Measurements from ENCODE around the gene APBB2.

Gene APBB2

DNA sequence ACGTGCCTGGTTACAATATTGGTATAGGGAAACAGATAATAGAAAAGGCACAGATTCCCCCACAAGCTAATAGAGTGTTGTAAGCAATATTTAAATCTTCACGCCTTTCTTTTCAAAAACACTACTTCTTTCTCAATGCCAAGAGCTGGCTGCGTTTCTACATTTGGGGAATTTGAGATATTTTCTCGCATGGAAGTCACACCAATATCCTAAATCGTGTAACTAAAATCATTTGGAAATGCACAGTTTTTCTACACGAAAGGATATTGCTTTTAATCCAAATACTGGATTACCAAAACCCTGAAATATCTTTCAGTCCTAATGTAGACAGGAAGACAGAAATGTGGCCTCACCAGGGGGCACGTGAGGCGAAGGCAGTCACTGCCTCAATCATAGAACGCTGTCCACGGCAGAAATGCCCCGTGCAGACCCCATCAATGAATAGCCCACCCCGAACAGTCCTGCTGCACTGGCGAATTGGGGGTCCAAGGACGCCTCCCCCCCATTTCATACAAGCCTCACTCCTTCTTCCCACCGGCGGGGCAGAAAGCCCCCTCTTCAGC, 358.0 kb downstream of the APBB2 start:
- DNase-seq (ENCODE audit: low spot score): no peak

DNA sequence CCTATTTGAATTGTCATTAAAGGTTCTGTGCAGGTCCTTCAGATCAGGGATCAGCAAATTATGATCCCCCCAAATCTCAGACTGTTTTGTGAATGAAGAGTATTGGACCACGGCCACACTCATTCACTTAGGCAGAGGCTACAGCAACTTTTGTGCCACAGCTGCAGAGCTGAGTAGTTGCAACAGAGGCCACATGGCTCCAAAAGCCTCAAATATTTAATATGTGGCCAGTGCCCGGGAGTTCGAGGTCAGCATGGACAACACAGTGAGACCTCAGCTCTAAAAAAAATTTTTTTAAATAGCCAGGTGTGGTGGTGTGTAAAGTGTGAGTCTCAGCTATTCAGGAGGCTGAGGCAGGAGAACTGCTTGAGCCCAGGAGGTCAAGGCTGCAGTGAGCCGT, 363.8 kb downstream of the APBB2 start:
- no peak for DNase-seq (ENCODE audit: low spot score)

DNA sequence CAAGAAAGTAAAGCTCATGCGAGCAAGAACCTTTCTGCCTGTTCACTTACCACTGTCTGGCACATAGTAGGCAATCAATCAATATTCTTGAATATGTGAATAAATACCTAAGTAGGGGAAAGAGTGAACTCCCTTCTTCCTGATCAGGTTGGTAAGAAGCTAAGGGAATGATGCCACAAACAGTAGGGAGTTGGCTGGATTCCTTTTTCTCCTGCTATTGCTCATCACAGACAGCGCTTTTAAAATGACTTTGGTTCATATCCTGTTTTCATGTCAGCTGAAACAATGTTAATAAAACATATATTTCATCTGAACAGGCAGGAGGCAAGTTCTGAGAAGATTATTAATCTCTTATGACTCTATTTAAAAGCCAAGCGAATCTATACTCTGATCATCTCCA, 365.4 kb downstream of the APBB2 start:
- DNase-seq (ENCODE audit: low spot score): no peak

DNA sequence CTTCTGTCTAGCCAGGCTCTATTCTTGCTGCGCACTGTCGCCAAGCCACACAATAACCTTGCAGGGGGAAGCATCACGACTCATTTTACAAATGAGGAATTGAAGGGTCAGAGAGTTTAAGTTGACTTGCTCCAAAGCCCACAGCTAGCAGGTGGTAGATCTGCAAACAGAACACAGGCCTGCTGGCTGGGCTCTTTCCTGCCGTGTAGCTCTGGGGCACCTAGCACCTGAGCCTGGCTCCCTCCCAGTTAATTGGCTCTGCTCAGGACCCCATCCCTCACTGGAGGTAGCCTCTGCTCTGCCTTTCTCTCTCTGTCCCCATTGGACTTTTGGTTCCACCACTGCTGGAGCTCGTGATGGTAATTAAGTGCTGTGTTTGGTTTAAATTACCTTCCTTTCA, 366.1 kb downstream of the APBB2 start:
- DNase-seq (ENCODE audit: low spot score): no peak

DNA sequence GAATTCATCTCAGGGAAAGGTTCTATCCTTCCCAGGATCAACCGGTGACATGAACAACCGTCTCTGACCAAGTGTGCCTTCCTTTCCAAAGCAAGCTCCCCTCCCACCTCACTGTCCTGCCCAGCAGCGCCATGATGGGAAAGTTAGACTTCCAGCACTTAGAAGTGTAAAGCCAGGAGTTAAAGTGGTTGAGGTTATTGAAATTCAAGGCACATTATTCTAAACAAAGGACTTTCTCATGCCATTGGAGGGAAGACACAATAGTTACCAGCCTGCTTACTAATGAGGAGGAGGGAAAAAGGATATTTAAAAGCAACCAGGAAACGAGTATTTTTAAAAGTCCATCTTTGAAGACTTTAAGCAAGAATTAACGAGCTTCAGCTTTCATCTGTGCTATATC, 367.8 kb downstream of the APBB2 start:
- no peak for DNase-seq (ENCODE audit: low spot score)

DNA sequence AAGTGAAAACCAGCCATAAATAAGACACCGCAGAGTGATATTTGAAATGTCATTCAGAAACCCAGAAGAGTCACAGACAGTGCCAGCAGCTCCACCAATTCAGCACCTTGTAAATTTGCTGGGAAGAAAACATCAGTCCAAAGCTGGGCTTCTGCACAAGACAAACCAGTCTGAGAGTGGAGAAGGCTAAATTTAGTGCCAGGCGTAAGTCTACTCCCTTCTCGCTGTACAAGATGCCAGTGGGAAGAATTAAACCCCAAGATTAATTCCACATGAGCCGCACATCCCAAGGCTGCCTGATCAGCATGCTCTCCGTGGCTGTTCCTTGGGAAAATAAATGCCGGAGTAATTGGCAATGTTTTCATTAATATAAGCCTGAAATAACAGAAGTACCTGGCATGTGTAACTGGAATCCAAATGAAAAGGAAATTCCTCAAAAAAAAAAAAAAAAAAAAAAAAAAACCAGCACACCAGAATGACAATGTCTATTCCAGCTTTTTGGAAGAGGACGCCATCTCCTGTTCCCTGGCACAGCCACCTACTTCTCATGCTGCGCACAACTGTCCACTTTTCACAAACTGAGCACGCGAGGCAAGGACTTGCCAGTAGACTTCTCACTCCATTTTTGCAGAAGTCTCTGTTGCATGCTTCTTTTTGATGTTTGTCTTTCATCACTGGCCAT, 369.0 kb downstream of the APBB2 start:
- no peak for DNase-seq (ENCODE audit: low spot score)

DNA sequence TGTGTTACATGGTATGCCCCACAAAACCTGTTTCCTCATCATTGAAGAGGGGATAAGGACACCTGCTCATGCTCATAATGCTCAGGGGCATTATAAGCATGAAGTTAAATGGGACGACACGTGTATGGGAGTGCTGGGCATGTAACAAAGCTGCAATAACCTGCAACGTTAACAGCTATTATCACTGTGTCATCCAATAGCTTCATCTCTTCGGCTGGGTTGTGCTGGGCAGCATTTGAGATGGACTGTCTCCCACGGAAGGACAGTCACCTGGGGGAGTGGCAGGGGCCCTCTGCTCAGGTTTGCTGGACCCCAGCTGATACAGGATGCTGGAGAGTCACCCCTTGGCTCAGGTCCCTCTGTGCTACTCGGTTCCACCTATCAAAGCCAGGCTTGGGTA, 370.1 kb downstream of the APBB2 start:
- DNase-seq (ENCODE audit: low spot score): no peak

DNA sequence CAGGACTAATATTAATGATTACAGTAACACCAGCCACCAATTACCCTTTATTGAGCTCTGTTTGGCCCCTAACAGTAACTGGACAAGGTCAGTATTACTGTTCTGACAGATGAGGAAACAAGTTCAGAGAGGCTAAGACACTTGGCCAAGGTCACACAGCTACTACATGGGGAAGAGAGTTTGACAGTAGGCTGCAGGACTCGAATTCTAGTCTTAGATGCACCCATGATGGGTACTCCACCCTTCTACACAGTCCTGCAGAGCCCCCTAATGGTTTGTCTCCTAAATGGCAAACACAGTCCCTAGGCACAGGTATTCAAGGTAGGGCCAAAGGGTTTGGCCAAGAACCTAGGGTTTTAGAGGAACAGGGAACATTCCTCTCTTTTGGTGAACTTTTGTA, 370.6 kb downstream of the APBB2 start:
- DNase-seq (ENCODE audit: low spot score): no peak

DNA sequence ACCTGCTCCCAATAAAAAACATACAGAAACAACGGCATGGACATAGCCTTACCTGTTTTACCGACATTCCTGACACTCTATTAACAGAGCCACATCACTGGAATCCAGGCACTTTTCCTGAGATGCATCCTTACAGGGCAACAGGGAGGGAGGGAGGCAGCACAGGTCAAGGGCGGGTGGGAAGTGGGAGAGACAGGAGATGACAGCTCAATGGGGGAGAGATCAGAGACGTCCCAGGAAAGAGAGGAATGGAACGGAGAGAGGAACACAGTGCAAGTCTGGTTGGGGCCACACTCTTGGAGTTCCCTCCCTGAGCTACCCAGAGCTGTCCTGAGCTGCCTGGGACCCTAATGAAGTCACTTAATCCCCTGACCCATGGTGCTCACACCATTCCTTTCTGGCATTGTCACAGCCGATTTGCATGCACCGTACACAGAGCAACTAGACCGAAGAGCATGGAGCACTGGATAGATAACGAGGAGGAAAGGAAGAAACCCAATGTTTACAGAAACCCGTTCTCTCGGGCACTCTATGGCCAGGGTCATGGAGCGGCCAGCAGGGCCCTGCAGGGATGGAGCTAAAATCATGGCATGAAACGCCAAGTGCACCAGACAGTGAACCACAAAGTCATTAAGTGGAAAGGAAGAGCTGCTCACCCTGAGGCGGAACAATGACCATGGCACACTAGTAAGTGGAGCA, 371.5 kb downstream of the APBB2 start:
- DNase-seq (ENCODE audit: low spot score): no peak

DNA sequence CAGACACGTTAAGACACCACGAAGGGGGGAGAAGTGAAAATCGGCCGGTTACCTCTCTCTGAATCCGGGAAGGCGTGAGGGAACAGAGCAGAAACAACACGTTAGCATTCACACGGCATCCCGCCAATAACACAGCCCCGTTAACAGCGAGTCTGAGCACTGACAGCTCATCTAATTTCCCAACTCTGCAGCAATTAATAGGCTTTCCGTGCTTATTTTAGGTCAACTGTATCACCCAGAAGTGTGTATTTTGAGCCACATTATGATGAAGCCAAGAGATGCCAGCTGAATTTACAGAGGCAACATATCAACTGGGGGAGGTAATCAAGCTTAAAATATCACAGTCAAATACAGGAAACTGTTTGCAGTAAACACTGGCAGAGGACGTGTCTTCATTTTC, 372.0 kb downstream of the APBB2 start:
- no peak for DNase-seq (ENCODE audit: low spot score)

DNA sequence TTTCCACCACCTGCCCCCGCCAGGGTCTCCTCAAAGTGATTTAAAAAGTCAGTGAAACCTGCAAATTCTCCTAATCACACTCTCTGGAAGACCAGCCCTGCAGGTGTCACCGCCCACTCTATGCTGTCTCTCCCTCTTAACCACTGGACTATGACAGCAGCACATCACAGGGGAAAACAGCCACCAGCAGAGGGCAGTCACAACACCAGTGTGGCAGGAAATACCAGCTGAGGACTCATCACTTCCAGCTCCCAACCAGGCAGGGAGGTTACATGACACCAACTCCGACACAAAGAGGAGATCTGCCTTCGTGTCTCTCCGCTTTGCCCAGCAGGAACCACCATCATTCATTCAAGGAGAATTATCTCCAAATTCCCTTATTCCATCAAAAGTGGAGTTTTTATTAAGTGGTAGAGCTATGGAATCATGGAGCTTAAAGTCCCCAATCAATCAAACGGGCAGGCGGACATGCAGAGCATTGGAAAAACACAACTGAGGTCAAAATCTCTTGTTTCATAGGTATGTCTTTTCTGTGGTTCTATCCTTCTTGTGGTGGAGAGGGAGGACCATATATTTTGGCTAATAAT, 373.3 kb downstream of the APBB2 start:
- peak; percentile 70 for DNase-seq (ENCODE audit: low spot score)

DNA sequence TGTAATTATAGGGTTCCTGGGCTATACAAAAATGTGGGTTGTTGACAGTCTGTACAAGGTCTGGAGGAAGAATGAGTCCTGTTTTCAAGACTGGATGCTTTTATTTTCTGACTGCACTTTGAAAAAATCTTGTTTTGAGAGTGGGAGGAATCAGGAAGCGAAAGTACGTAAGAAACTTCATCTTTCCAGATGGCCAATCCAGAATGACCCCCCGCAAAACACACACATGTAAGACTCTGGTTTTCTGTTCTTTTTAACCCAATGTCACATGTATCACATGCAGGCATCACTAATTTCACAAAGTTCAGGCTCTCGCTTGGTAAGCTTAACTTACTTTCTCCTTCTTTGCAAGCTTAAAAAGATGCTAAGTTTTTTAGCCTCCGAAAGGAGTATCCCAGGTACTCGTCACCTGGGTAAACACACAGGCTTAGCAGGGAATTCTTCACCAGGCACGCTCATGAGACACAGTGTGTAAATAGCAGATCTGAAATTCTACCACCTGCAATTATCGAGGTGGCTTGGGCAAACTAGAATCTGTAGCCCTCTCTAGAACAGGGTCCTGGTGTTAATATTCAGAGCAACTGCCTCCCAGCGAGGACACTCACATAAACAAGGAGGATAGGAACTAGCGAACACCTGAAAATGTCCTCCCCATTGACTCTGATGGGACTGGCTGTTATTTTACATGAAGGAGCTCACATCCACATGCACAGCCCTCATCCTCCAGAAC, 373.9 kb downstream of the APBB2 start:
- DNase-seq (ENCODE audit: low spot score): no peak

DNA sequence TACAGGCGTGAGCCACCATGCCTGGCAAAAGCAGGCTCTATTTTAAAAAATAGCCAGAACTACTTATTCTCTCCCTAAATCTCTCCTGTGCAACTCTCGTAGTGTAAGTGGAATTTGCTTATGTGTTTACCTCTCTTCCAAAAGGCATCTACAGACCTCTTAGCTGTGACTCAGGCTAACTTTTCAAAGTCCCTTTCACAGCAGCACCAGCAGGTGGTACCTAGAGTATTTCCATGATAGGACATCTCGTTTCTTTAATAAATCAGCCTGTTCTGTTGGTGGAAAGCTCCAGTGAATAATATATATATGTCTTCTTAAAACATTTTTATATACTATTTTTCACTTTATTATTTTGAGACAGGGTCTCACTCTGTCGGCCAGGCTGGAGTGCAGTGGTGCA, 375.6 kb downstream of the APBB2 start:
- DNase-seq (ENCODE audit: low spot score): no peak

DNA sequence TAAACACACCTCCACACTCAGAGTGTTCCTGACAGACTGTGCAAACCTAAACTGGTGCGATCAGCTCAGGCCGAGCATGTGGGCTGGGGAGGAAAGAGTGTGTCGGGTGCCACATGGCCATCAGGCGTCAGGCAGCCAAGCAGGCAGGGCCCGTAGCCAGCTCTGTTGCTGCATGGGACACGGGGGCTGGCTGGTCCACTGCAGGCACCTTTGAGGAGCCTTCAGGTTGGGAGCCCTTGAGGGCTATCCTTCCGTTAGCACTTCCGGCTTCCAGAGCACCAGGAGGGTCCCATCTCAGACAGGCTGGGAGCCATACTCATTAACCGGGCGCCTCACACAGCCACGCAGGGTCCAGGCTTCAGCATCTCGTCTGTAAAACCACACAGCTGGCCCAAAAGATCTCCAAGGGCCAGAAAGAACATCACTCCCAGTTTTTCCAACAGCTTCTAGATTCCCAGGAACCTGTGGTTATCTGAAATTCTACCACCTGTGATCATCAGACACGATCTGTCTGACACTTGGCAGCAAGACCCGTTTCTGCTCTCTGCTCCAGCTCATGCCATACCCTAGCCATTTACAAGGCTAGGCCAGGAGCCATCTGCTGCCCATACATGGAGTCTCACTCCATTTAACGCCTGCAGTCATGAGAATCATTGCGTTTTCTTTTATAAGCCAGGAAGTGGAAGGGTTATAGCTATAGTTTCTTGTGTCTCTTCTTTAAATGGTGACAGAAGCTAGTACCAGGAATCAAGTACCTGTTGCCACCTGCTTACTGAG, 377.1 kb downstream of the APBB2 start:
- DNase-seq (ENCODE audit: low spot score): no peak

DNA sequence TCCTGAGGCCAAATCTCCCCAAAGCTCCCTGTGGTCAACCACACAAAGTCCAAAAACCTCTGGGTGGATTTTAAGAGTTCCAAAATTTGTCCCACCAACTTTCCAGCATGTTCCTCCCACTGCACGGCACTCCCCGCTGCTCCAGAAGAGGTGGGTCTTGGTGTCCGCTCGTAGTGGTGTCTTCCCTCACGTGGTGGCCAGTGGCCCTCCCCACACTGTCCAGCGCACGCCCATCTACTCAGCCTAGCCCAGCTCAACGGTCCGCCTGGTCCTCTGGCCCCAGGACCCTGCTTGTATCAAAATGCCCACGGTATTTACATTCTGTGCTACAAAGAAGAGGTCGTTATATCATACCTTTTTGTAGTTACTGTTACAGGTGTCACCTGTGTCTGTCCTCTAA, 381.1 kb downstream of the APBB2 start:
- DNase-seq (ENCODE audit: low spot score): no peak

DNA sequence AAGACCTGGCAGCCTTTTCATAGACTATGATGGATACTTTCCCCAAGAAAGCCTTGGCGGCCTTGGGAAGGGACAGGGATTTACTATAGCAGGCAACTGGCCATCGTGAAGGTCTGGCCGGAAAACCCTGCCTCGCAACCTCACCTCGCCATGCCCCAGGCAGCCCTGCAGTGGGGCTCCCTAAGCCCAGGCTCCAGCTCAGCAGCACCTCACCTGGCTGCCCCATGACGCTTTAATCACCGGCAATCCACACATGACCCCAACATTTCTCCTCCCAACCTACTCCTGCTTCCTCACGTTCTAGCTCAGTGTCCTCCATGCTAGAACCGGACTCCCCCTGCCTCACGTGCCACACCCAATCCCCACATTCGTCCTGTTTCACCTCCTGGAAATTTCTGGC, 382.2 kb downstream of the APBB2 start:
- no peak for DNase-seq (ENCODE audit: low spot score)

DNA sequence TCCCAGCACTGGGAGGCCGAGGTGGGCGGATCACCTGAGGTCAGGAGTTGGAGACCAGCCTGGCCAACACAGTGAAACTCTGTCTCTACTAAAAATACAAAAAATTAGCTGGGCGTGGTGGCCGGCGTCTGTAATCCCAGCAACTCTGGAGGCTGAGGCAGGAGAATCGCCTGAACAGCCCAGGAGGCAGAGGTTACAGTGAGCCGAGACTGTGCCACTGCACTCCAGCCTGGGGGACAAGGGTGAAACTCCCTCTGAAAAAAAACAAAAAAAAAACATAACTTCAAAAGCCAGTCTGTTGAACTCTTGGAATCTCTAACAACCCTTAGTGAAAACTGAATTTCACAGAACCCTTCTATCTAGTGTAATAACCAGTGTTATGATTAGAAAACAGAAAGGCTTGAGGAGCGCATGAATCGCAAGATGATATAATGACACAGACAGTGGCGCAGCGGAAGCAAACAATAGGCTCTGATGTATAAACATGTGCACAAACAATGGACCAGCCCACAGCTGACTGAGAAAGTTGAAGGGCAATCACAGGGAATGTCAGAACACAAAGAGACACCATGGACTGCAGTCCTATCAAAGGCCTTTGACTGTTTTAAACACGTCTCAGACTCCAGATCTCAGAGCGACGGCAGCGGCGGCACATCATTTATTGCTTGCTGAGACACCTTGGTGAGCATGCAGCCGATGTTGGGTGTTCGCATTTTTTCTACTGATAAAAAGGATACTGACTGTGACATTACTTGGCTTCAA, 383.0 kb downstream of the APBB2 start:
- no peak for DNase-seq (ENCODE audit: low spot score)

DNA sequence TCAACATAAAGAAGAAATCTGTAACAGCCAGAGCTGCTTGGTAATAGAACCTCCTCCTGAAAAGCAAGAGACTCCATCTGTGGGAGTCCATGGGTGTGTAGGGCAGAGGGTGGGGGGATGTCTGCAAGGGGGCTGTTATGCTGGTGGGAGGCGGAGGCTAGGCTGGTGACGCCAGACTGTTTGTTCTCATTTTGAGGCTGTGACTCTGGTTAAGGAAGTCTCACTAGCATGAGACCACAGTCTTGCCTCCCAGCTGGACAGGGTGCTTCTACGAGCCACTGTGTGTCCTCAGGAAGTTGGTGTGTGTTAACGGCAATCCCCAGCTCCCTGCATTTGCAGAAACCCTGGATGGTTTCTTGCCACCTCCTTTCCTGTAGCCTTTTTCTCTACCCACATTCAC, 384.8 kb downstream of the APBB2 start:
- no peak for DNase-seq (ENCODE audit: low spot score)

DNA sequence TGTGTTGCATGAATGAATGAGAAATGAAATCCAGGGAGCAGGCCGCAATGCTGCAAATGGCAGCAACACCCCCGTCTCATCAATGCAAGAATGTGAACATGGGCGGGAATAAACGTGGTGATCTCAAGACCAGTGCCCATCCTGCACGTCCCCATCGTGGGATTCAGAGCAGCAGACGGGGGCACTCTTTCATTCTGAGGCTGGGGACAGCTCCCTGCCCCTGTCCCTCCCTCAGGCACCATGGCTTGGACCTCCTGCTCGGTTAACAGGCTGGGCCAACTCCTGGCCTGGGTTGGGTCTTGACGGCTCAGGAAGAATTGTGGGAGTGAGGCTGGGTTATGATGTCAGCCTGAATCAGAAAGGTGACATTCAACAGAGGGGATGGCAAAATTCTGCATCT, 385.7 kb downstream of the APBB2 start:
- DNase-seq (ENCODE audit: low spot score): no peak

DNA sequence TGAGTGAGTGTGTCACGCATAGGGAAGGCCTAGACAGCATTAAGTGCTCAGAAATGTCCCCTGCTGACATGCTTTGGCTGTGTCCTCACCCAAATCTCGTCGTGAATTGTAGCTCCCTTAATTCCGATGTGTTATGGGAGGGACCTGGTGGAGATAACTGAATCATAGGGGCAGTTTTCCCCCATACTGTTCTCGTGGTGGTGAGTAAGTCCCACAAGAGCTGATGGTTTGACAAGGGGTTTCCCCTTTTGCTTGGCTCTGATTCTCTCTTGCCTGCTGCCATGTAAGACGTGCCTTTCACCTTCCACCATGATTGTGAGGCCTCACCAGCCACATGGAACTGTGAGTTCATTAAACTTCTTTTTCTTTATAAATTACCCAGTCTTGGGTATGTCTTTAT, 386.6 kb downstream of the APBB2 start:
- DNase-seq (ENCODE audit: low spot score): no peak

DNA sequence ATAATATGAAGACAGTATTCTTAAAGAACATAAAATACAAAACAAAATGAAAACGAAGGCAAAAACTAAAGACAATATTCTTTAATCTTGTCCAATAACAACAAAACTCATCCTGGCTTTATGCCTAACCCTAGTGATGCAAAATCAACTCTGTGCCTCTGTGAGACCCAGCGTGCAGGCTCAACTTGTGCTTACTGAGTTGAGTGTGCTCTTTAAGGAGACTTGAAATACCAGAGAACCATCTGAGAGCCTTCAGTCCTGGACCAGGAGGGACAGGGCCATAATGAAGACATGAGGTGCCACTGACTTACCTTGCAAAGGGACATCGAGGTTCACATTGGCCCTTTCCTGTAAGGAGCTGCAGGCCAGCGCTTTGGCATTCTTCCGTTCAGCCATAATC, 387.5 kb downstream of the APBB2 start:
- DNase-seq (ENCODE audit: low spot score): no peak
